ENCODE measurements around the gene UPK3BL2. TPM values are rescaled to one million over a fixed set of nuclear protein-coding genes. Genes with fewer than 3 reads are reported as not detected.
"Not testable (repeated sequence)": the region's sequence is repeated elsewhere in the genome, so short reads cannot be mapped to it uniquely, and the experiment has no call there.

Gene UPK3BL2
- total RNA-seq, 4 donors from 2014 or later: 7.8 to 24.4 (median 11.5) TPM

- not testable (repeated sequence) for H3K4me1 ChIP-seq, H3K27ac ChIP-seq, H3K36me3 ChIP-seq, H3K4me3 ChIP-seq, H3K27me3 ChIP-seq, H3K9me3 ChIP-seq
- DNase-seq (ENCODE audit: low spot score in 2 of 2): peak in 1 of 2 donors; percentile 26
- no CpG with 5 or more reads among the region's 6 CpGs for WGBS
Observed at GRCh38 chr7:102546353-102546752, 2.9 kb upstream of the UPK3BL2 start.

- H3K4me3 ChIP-seq; DNase-seq (ENCODE audit: low spot score in 2 of 2); H3K4me1 ChIP-seq; H3K9me3 ChIP-seq; H3K27ac ChIP-seq; H3K27me3 ChIP-seq; H3K36me3 ChIP-seq: not testable (repeated sequence)
- no CpG with 5 or more reads among the region's 12 CpGs for WGBS
Observed at GRCh38 chr7:102545288-102545687, 1.8 kb upstream of the UPK3BL2 start.

GRCh38 chr7:102544372-102544771 lies 876 bp upstream of the UPK3BL2 start:
- not testable (repeated sequence) for H3K4me1 ChIP-seq; H3K4me3 ChIP-seq; H3K27ac ChIP-seq; DNase-seq (ENCODE audit: low spot score in 2 of 2); H3K9me3 ChIP-seq; H3K36me3 ChIP-seq; H3K27me3 ChIP-seq
- WGBS: no CpG with 5 or more reads among the region's 1 CpG

GRCh38 chr7:102542771-102543170 lies 725 bp downstream of the UPK3BL2 start:
- H3K4me1 ChIP-seq, H3K27ac ChIP-seq, H3K27me3 ChIP-seq, H3K9me3 ChIP-seq, H3K4me3 ChIP-seq, H3K36me3 ChIP-seq: not testable (repeated sequence)
- DNase-seq (ENCODE audit: low spot score in 2 of 2): peak in 1 of 2 donors; percentile 31
- WGBS: no CpG with 5 or more reads among the region's 11 CpGs

GRCh38 chr7:102542083-102542482 lies 1.4 kb downstream of the UPK3BL2 start:
- H3K4me3 ChIP-seq, H3K9me3 ChIP-seq, H3K4me1 ChIP-seq, H3K36me3 ChIP-seq, H3K27ac ChIP-seq, H3K27me3 ChIP-seq: not testable (repeated sequence)
- DNase-seq (ENCODE audit: low spot score in 2 of 2): peak in 1 of 2 donors; percentile 37
- no CpG with 5 or more reads among the region's 8 CpGs for WGBS

- not testable (repeated sequence) for H3K27ac ChIP-seq; H3K4me1 ChIP-seq; DNase-seq (ENCODE audit: low spot score in 2 of 2); H3K9me3 ChIP-seq; H3K36me3 ChIP-seq; H3K27me3 ChIP-seq; H3K4me3 ChIP-seq
- no CpG with 5 or more reads among the region's 6 CpGs for WGBS
Observed at GRCh38 chr7:102540604-102541003, 2.9 kb downstream of the UPK3BL2 start.

- not testable (repeated sequence) for H3K36me3 ChIP-seq
- WGBS: 58% methylated on average over 1 of the region's 8 CpGs
Observed at GRCh38 chr7:102535062-102535615, 8.4 kb downstream of the UPK3BL2 start.

GRCh38 chr7:102532127-102532526 lies 11.4 kb downstream of the UPK3BL2 start:
- not testable (repeated sequence) for DNase-seq (ENCODE audit: low spot score in 2 of 2); H3K4me1 ChIP-seq; H3K4me3 ChIP-seq; H3K27ac ChIP-seq; H3K9me3 ChIP-seq; H3K27me3 ChIP-seq; H3K36me3 ChIP-seq
- 93% methylated on average over 2 of the region's 2 CpGs for WGBS

More at GRCh38 chr7:102535062-102535615, 8.4 kb downstream of the UPK3BL2 start:
- H3K4me1 ChIP-seq; H3K27ac ChIP-seq; DNase-seq (ENCODE audit: low spot score in 2 of 2); H3K9me3 ChIP-seq; H3K4me3 ChIP-seq; H3K27me3 ChIP-seq: not testable (repeated sequence)

- H3K36me3 ChIP-seq, H3K27ac ChIP-seq, H3K9me3 ChIP-seq, H3K4me1 ChIP-seq, H3K27me3 ChIP-seq, H3K4me3 ChIP-seq: not testable (repeated sequence)
- DNase-seq (ENCODE audit: low spot score in 2 of 2): peak; percentile 13 to 41
- no CpG with 5 or more reads among the region's 7 CpGs for WGBS
Observed at GRCh38 chr7:102531583-102531982, 11.9 kb downstream of the UPK3BL2 start.

- not testable (repeated sequence) for H3K4me3 ChIP-seq, H3K4me1 ChIP-seq, H3K27me3 ChIP-seq, H3K9me3 ChIP-seq, H3K36me3 ChIP-seq, H3K27ac ChIP-seq
- WGBS: no CpG with 5 or more reads among the region's 13 CpGs
- DNase-seq (ENCODE audit: low spot score in 2 of 2): peak in 1 of 2 donors; percentile 45
Observed at GRCh38 chr7:102527822-102528793, 15.4 kb downstream of the UPK3BL2 start.

GRCh38 chr7:102527182-102527581 lies 16.3 kb downstream of the UPK3BL2 start:
- not testable (repeated sequence) for H3K27me3 ChIP-seq; H3K36me3 ChIP-seq; H3K4me3 ChIP-seq; H3K27ac ChIP-seq; DNase-seq (ENCODE audit: low spot score in 2 of 2); H3K9me3 ChIP-seq; H3K4me1 ChIP-seq
- no CpG with 5 or more reads among the region's 8 CpGs for WGBS

GRCh38 chr7:102524803-102525202 lies 18.7 kb downstream of the UPK3BL2 start:
- not testable (repeated sequence) for H3K27me3 ChIP-seq, H3K27ac ChIP-seq, H3K4me3 ChIP-seq, H3K4me1 ChIP-seq, H3K36me3 ChIP-seq, H3K9me3 ChIP-seq
- peak; percentile 41 to 74 for DNase-seq (ENCODE audit: low spot score in 2 of 2)
- WGBS: 83% methylated on average over 1 of the region's 2 CpGs

GRCh38 chr7:102520797-102521196 lies 22.7 kb downstream of the UPK3BL2 start:
- no CpG with 5 or more reads among the region's 5 CpGs for WGBS
- H3K4me3 ChIP-seq; DNase-seq (ENCODE audit: low spot score in 2 of 2); H3K36me3 ChIP-seq; H3K4me1 ChIP-seq; H3K9me3 ChIP-seq; H3K27me3 ChIP-seq; H3K27ac ChIP-seq: not testable (repeated sequence)

GRCh38 chr7:102517550-102518147 lies 25.8 kb downstream of the UPK3BL2 start, which contains the start of gene RASA4B:
Gene RASA4B, minus strand, starts transcription at chr7:102517777. Its CDS starts 67 bp downstream, at chr7:102517710.
- peak in 1 of 2 donors; percentile 46 for DNase-seq (ENCODE audit: low spot score in 2 of 2)
- peak within 1 kb of the TSS; percentile 31 for H3K4me3 ChIP-seq
- H3K9me3 ChIP-seq, H3K27ac ChIP-seq, H3K27me3 ChIP-seq, H3K36me3 ChIP-seq, H3K4me1 ChIP-seq: not testable (repeated sequence)
- no CpG with 5 or more reads among the region's 61 CpGs for WGBS

Data from suprapubic skin (tissue), 4 donors.